H4 (cell line): ENCODE measurements around the gene TNXB. TPM values are rescaled to one million over a fixed set of nuclear protein-coding genes. Genes with fewer than 3 reads are reported as not detected.

Experiments used
- DNase-seq: peaks from one replicate; pipeline ENCODE4 v3.0.0-alpha.2; 2015; ENCODE audit warnings: low spot score
- total RNA-seq: library from RNA; depleted of rRNA; stranded (reverse); fragments of >200 nt; shearing (Covaris generic); gene quantifications from 2 replicates; pipeline ENCODE4 v1.2.3, GENCODE V29; 2014

TNXB gene
- total RNA-seq, 1 experiment from 2014 or later = 0.29 TPM

GRCh38 chr6:32139590-32139989 is 30.5 kb upstream of the TNXB start:
- DNase-seq = no peak

DNA sequence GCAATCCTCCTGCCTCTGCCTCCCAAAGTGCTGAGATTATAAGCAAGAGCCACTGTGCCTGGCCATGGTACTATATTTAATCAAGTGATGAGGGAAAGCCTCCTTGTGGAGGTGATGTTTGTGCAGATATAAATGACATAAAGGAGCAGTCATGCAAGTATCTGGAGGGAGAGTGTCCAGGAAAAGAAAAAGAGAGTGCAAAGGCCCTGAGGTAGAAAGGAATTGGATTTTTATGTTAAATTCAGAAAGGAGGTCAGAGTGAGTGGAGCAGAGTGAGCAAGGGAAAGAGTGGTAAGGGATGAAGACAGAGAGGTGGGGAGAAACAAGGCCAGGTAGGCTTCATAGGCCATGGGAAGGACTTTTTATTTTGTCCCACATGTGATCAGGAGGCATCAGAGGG is 28.3 kb upstream of the TNXB start:
- DNase-seq = no peak

- no peak for DNase-seq
Measured at GRCh38 chr6:32133786-32134185, 24.6 kb upstream of the TNXB start.

GRCh38 chr6:32132110-32132509 is 23.0 kb upstream of the TNXB start:
- no peak for DNase-seq

DNA sequence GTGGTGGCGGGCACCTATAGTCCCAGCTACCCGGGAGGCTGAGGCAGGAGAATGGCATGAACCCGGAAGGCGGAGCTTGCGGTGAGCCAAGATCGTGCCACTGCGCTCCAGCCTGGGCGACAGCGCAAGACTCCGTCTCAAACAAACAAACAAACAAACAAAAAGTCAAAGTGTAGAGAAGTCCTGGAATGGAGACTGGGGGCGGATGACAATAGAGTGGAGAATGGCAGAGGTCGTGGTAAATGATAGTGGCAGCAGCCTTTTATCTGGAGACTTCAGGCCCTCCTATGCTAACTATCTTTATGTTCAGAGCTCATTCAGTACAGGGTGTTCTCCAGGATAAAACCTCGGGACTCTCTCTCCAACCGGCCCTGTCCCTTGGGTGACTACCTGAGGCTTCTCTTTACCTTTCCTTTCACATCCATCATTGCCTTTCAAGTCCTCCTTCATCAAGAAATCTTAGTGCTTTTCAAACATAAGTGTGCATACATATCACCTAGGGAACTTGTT is 22.4 kb upstream of the TNXB start:
- no peak for DNase-seq

GRCh38 chr6:32129297-32130088 is 20.4 kb upstream of the TNXB start:
- DNase-seq = no peak

GRCh38 chr6:32128751-32129296 is 19.7 kb upstream of the TNXB start:
- DNase-seq = no peak

DNA sequence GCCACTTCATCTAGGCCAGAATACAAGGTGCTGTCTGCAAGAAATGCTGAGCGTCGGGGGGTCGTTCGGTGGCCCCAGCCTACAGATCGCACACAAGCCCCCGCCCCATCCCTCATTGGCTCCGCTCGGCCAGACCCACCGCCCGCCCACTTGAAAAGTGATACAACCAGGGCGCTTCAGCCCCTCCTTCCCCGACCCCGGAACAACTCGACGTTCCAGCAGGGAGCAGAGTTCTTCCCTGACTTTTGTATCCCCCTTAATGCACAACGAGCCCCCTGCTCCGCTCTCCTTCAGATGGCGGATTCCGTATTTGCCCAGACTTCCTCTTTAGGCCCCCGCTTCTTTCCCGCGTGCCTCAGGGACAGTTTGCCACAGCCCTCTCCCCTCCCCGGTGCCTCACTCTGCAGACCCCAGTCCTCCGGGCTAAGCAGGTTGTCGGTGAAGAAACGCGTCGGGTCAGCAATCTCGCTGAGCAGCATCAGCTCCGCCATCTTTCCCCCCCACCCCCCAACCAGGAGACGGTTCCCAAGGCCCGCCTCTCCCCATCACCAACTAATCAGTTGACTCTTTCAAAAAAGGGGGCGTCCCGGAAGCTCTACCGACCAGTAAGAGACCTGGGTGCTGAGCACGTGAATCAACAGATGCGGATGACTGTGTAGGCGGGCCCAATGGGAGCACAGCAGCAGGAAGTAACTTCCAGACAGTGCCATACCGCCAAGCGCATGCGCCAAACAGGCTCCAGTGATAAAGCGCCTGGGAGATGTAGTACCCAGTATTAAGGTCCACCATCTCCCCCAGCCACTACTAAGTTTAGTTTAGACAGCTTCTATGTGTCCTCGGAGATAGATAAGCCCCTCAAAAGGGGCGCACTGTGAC is 18.8 kb upstream of the TNXB start, which contains the start of gene ATF6B:
ATF6B (minus strand) TSS at position 530 of the 876 bp plus-strand sequence; CDS start at position 491, 39 bp downstream.
- DNase-seq = peak; percentile 99

DNA sequence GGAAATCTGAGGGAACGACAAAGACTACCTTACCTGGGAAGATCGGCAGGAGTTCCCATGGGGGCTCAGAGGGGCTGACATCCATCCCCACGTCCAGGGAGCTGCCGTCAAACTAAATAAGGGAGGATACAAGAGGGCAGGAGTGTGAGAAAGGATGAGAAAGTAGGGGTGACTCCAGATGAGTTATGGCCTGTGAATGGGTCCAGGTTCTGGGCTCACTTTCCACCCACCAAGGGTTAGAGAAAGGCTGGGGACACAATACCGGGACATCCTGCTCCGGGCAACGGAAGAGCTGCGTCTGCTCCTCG is 18.2 kb upstream of the TNXB start:
- DNase-seq = no peak

- no peak for DNase-seq
Measured at GRCh38 chr6:32126880-32127279, 17.7 kb upstream of the TNXB start.

DNA sequence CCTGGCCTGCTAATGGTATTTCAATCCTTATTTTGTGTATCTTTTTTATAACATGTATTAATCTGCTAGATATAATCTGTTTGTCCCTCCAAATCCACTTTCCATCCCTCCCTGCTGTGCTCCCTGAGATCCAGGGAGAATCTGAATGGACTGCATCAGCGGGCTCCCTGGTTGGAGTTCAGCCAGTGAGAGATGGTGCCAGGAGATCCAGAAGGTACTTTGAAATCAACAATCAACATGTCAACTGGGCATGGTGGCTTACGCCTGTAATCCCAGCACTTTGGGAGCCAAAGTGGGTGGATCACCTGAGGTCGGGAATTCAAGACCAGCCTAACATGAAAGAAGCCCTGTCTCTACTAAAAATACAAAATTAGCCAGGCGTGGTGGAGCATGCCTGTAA is 14.5 kb upstream of the TNXB start:
- DNase-seq = no peak

- DNase-seq = no peak
Measured at GRCh38 chr6:32120573-32121059, 11.5 kb upstream of the TNXB start.

DNA sequence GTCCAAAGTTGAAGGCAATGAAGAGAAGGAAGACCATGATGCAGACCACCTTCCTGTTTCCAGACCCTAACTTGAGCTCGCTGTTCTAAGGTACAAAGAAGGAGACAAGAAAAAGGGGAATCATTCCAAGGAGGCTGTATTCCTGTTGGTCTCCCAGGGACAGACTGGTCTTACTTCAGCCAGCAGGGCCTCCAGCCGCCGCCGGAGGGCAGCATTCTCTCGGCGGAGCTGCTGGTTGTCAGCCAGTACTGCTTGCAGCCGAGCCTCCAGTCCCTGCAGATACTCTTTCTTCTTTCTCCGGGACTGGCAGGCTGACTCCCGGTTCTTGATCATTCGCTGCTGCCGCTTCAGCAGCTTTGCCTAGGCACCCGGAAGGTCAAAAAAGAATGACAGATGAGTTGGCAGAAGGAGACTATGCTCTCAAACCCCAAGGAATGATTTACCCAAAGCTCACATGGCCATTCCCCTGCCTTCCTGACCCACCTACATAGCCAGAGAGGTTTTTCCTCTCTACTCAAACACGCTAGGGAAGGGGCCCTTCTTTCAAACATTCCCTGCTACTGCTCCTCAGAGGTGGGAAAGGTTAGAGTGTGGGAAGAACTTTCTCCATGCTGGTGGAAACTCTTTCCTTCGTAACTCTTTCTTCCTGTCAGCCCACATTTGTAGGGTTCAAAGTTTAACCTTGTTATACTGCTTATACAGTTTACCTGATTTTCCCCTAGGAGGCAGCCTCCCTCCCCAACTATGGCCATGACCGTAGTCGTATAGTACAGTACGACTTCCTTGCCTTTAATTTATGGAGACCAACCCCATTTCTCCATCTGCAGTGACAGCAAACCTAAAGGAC is 9.9 kb upstream of the TNXB start:
- peak; percentile 70 for DNase-seq

GRCh38 chr6:32117461-32117860 is 8.3 kb upstream of the TNXB start:
- DNase-seq = no peak

DNA sequence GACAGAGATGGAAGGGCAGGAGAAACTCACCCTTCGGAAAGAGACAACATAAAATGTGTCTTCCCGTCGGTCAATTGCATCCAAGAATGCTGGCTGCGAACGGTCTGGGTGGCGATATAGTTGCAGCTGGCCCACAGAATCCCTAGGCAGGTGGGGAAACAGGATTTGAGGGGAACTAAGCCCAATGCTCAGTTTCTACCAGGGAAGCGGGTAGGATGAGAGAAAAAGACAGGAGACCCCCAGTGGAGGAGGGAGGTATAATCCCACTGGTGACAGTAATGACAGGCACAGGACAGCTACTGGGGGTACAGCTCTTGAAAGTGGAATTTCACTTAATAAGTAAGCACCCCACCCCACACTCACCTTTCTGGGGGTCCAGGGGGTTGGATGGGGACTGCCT is 7.5 kb upstream of the TNXB start:
- DNase-seq = no peak

DNA sequence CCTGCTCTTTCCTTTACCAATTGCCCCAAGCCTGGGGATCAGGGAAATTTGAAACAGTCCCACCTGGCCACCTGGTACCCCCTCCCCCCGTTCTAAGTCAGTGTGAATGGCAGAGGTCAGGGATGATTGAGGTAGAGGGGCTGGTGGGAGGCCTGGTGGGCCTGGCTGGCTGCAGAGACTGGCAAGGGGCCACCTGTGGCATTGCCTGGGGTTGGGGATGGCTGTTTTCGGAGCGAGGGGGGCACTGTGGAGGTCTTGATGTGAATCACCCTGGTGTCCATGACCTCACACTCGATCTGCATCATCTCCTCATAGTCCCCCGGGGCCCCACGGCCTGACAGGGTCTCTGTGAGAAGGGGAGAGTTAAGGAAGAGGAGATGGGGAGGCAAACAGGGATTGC is 6.5 kb upstream of the TNXB start:
- no peak for DNase-seq

DNA sequence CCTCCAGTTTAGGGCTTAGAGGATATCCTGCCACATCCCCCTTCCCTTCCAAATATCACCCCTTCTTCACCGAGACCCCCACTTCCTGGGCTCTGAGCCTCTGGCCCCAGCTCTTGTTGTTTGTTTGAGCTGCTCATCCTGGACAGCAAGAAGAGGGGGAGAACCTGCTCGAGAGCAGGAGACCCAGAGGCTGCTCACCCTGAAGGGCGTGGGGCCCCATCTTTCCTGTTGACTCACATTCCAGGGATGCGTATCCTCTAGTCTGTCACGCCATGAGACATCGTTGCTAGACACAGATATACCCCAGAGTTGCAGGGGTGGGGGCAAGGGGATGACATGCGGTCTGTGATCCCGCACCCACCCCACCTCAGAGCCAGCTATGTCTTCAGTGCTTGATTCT is 5.7 kb upstream of the TNXB start:
- no peak for DNase-seq

DNA sequence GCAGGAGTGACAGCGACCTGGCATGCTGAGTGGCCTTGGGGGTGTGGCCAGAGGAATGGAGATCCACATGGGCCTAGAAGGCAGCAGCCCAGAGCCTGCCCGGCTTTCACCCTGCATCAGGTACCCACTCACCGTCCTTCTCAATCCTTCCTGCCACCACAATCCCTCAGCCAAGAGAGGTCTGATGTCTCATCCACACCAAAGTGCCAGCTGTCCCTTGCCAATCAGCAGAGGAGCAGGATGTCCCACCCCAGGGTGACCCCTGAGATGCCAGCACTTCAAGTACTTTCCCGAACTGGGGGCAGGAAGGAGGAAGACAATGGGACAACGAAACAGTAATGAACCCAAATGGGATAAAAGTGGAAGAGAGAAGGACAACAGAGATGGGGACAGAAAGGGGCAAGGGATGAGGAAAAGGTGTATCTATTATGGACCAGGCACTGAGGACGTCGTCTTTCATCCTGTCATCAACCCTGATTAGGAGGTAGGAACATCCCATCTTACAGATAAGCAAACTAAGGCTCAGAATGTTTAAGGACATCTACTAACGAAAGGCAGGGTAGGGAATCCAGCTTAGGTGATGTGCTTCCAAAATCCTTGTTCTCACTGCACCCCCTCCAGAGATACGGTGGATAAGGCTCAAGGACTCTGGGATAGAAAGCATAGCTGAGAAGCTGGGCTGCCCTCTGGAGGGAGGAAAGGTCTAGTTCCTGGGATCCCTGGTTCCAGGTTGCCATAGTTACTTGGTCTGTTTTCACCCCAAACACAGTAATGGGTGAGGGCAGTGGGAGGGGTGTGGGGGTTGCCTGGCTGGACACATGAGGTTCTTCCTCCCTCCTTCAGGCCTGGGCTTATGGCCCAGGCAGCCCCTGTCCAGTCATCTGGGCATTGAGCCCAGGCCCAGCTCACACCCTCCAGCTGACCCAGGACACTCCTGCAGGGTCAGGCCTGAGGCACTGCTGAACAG is 4.5 kb upstream of the TNXB start:
- peak; percentile 39 for DNase-seq

DNA sequence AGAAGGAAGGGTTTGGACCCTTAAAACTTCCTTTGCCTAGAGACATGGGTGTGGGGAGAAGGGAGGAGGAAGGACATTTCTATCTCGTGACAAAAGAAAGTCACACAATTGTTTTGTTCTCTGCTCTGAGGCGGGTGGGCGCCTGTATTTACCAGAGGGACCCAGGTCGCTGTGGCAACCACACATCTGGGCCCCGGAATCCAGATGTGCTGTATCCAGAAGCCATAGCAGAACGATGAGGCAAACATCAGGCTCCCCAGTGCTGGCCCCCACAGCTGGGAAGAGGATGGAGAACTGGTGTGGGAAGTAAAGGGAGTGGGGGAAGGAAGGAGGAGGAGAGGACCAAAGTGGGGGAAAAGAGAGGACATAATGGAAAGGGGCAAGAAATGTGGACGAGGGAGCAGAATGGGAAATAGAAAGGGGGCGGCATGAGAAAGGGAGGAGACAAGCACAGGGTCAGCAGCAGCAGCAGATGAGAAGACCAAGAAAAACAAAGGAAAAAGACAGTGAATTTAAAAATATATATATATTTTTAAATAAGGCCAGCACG is 3.4 kb upstream of the TNXB start:
- DNase-seq = no peak
